ELF-1 (cell line): ENCODE results near the gene TIMP2.
"Not testable (repeated sequence)": the region's sequence is repeated elsewhere in the genome, so short reads cannot be mapped to it uniquely, and the experiment has no call there.

ENCODE experiments used
- DNase-seq: peaks from one replicate; pipeline ENCODE4 v3.0.0-alpha.2; 2016; ENCODE audit warnings: low read depth, low spot score

The TIMP2 gene

DNA sequence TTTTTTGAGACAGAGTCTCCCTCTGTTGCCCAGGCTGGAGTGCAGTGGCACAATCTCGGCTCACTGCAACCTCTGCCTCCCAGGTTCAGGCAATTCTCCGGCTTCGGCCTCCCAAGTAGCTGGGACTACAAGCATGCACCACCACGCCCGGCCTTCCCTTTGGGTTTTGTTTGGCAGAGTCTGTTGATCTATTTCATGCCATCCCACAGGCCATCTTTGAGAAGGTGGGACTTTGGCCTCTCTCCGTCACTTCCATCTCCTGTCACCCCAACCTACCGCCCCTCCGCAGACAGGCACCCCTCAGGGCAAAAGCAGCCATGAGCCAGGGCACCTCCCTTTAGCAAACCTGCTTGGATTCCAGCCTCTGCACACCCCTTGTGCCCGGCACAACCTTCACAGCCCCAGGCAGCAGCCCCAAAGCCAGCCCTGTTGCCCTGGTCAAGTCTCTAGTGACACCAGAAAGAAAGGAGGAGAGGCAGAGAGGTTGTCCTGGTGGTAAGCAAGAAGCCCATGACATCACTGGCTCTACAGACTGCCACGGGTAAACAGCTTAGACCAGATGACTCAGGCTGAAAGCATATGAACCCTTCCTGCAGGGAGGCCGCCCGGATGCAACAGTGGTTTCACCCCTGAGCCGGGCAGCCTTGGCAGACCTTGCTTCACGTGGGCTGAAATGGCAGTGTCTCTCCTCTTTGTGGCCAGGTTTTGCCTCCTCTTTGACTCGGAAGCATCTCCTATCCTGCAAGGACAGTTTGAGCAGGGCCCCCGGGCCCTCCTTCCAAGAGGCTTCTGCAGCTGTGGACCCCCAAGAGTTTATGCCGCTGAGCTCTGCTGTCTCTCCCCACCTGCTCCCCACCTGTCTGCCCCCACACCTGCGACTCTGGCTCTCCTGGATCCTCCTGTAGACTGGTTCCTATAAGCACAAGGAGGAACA lies 8.1 kb upstream of the TIMP2 start:
- DNase-seq: peak; percentile 53

DNA sequence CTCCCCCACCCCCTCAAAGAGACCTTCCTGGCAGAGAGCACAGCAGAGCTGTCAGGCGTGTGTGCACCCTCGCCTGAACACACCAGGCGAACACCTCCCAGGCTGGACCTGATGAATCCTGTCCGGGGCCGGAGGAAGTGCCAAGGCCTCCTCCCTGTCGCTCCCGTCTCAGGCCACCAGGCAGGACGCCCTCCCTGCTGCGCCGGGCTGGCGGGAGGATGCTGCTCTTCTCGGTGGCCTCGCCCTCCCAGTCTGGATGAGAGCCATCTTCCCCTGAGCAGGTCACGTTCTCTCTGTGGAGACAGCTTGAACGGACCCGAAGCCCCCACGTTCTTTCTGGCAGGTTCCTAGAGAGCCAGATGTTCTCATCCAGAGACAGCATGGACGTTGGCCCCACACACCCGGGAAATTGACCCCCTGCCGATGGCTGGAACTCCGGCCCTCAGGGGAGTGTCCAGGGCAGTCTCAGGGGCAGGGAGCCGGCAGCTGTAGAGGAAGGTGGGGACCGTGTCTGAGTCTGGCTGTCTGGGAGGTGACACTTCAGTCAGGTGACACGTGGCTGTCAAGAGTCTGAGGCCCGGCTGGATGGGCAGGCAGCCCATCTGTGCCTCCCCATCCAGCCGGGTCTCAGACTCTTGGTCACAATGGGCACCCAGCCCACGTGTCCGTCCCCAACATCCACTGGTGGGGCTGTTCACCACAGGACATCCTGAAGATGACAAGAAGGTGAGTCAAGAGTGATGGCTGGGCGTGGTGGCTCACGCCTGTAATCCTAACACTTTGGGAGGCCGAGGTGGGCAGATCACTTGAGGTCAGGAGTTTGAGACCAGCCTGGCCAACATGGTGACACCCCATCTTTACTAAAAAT lies 5.0 kb upstream of the TIMP2 start:
- no peak for DNase-seq

DNA sequence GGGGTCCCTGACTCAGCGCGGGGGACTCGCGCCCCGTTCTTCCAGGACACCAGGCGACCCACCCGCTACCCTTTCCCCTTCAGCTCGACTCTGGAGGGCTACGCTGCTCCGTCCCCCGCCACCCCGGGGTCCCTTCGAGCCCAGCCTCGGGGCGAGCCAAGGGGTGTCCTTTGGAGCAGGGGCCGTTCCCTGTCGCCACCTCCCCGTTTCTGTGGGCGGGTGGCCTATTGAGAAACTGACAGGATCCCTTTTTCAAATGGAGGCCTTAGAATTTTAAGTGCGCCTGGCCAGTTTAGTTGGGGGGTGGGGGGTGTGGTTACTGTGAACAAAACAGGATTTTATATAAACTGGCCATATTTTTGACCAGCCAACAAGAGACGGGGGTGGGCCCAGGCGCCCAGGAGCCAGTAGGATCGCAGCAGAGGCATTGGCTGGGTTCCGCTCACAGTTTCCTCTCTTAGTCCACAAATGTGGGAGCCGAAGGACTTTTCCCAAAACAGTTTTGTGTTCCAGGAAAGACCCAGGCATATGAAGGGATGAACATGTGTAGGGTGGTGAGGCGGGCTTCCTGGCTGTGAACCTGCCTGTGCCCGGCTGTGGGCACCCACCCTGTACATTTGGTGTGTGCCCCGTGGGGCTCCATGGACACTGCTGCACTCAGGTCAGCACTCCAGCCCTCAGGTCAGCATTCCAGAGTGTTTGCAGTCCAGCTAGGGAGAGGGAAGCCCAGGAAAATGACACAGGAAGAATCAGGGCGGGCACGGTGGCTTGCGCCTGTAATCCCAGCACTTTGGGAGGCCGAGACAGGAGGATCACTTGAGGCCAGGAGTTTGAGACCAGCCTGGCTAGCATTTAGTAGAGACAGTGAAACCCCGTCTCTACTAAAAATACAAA lies 722 bp upstream of the TIMP2 start:
- peak; percentile 44 for DNase-seq

DNA sequence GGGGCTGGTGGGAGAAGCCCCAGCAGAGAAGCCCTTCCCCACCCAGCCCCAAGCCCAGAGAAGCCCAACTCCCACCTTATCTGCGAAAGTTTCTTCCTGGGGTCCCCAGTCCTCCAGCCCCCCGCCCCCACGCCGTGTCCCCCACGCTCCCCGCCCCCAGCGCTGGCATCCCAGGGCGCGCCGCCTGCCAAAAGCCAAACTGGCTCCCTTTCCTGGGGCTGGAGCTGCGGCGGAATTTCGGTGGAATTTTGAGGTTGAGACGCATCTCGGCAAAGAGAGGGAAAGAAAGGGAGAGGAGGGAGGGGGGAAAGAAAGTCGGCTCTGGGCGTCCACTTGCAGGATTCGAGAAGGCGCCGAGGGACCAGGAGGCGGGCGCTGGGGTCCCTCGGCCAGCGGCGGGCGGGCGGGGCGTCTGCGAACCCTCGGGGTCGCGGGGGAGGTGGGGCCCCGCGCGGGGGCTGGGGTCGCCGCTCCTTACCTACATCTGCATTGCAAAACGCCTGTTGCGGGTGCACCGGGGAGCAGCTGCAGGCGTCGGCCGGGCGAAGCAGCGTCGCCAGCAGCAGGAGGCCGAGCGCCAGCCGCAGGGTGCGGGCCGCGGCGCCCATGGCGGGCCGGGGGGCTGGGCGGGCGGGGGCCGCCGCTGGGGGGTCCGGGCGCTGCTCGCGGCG lies 571 bp downstream of the TIMP2 start:
- peak; percentile 46 for DNase-seq

- peak; percentile 53 for DNase-seq
Measured at GRCh38 chr17:78923660-78924453, 1.3 kb downstream of the TIMP2 start.

DNA sequence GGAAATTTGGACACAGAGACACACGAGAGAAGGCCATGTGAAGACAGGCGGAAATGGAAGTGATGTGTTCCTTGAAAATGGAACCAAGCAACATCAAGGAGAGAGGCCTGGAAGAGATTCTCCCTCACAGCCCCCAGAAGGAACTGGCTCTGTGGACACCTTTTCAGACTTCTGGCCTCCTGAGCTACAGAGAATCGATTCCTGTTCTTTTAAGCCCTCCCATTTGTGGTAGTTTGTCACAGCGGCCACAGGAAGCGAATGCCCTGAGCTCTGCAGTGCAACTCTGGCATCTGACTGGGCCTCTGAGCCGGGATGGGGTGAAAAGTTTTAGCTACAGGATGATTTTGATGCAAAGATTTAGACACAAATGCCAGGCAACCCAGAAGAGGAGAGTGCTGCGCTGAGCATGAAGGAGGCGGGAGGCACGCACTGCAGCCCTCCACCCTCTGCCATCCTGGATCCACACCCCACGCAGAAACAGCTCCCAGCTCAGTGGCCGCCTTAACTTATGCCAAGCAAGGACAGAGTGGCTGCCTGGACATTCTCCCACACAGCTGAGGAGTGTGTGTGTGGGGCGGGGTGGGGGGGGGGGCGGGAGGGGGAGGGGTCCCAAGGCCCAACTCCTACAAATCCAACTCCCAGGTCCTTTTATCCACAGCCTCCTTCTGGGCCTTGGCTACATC lies 2.2 kb downstream of the TIMP2 start:
- no peak for DNase-seq

DNA sequence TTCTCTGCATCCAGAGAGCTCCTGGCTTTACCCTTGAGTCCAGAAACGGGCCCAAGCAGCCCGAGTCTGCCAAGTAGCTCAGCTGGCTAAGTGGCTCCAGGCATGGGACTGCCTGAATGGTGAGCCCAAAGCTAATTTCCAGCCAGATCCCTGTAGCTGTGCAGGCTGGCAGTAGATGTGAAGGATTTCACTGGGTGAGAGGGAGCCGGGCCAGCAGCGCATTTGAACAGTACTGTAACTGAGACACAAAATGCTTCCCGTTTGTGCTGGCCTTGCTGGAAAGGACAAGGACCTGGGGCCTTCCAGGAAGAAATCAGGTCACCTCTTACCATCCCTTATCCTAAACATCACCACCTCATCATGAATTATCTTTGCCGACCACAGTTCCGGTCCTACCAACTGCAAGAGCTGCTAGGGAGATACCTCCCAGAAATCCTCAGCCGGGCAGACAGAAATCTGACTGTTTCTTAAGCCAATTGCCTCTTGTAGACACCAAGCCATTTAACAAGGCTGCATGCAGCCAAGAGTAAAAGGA lies 3.7 kb downstream of the TIMP2 start:
- DNase-seq: no peak

- no peak for DNase-seq
Measured at GRCh38 chr17:78920528-78920927, 4.7 kb downstream of the TIMP2 start.

GRCh38 chr17:78919861-78920450 lies 5.2 kb downstream of the TIMP2 start:
- DNase-seq: peak; percentile 41

GRCh38 chr17:78918979-78919378 lies 6.2 kb downstream of the TIMP2 start:
- DNase-seq: no peak

DNA sequence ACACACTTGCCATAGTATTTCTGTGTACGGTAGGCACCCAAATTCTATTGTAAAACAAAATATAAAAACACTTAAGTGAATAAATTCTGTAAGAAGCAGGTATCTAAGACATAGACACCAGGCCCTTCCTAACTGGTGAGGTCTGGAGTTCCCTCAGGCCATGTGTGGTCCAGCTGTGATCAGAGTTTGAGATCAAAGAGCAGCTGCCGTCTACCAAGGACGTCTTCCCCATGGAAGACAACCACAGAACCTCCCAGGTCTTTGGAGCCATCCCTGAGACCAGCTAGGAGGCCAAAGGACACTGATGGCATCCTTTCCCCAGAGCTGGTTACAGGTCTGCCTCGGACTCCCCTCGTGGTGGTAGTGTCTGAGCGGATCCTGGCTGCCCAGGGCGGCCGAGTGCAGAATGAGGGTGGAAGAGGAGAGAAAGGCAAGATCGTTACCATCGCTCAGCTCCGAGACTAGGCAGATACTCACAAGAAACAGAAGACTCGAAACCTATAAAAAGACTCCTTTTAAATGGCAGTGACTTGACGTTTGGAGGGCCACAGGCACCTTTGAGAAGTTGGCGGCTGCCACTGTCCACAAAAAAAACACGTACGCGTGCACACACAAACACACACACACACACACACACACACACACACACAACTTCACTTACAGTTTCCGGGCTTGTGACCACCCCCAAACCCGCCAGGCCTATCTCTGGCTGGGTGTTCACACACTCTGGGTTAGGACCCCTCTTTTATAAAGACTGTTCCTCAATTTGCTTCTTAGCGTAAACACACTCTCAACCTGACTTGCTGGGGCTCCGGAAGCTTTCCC lies 7.5 kb downstream of the TIMP2 start:
- DNase-seq: peak; percentile 55

DNA sequence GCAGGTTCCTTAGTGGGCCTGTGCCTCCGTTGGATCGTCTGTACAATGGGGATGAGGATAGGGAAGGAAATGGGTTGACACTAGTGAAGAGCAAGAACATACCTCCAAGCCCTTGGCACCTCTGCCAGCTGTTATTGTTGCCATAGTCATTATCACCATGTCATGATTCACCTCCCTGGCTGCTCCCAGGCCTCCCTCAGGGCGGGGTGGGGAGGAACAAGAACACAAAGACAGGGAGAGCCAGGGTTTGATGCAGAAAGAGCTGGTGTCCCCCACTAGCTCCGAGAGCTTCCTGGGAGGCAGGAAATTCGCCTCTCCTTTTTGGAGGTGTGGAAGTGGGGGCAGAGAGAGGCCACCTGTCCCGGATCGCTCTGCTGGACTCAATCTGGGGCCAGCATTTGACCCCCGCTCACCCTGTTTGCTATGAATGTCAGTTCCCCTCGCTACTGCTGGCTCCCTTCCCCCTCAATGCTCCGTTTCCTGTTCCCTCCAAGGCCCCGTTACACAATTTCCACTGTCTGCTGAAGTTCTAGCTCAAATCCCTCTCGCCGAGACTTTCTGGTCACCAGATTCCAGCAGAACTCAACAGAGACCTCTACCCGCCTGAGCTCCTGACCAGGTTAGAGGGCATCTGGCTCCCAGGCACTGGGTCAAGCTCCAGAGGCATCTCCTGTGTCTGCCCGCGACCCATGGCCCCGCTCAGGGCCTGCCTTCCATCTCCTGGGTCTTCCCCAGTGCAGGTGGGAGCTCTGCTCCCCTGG lies 9.1 kb downstream of the TIMP2 start:
- DNase-seq: no peak

- DNase-seq: no peak
Measured at GRCh38 chr17:78913115-78913514, 12.1 kb downstream of the TIMP2 start.

DNA sequence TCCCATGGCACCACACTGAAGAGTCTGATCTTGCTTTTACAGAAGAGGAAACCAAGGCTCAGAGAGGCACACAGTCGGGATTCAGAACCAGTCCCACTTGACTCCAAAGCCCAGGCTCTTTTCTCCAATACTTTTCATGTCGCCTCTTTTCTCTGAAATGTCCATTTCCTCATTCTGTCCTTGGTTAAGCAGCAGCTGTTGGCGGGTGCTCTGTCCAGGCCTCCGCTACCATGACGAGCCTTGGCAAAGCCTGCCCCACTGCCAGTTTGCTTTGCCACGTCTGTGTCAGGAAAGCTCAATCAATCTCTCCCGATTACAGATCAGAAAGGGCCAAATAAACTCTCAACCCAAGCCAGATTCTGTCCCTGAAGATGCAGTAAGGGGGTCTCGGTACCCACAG lies 13.1 kb downstream of the TIMP2 start:
- no peak for DNase-seq

DNA sequence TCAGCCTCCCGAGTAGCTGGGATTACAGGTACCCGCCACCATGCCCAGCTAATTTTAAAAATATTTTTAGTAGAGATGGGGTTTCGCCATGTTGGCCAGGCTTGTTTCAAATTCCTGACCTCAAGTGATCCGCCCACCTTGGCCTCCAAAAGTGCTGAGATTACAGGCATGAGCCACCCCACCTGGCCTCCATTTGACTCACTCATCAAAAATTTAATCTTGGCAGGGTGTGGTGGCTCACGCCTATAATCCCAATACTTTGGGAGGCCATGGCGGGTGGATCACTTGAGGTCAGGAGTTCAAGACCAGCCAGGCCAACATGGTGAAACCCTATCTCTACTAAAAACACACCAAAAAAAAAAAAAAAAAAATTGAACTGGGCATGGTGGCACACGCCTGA lies 13.6 kb downstream of the TIMP2 start:
- not testable (repeated sequence) for DNase-seq

DNA sequence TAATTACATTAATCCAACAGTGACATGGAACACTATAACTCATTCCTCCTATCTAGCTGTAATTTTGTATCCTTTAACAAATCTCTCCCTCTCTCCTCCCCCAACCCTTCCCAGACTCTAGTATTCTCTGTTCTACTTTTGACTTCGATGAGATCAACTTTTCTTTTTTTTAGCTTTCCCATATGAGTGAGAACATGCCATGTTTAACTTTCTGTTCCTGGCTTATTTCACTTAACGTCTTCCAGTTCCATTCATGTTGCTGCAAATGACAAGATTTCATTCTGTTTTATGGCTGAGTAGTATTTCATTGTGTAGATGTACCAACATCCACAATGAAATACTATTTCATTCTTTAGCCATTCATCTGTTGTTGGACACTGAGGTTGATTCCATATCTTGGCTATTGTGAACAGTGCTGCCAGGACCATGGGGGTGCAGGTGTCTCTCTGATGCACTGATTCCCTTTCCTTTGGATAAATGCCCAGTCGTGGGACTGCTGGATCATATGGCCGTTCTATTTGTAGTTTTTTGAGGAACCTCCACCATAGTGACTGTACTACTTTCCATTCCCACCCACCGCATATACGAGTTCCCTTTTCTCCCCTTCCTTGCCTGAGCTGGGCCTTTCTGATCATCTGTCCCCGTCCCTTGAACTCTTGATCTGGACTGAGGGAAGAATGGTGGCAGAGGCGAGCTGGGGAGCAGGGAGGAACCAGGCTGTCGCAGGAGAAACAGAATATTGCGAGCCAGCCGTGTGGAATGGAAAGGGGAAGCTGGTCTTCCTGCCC lies 14.5 kb downstream of the TIMP2 start:
- no peak for DNase-seq
